CD14-positive monocyte (primary cell): ENCODE results near the gene UBL4B. TPM values are rescaled to one million over a fixed set of nuclear protein-coding genes. Genes with fewer than 3 reads are reported as not detected.

Experiments
- DNase-seq, 3 donors: peaks; one replicate each; pipeline ENCODE4 v3.0.0-alpha.2; 2011 to 2022
- H2AFZ ChIP-seq: 2 replicates; pipeline ENCODE4 v1.6.0; 2012; ENCODE audit warnings: mild to moderate bottlenecking, low read depth, low read length, inconsistent platforms; ENCODE audit not compliant: insufficient read depth, poor library complexity, severe bottlenecking
- H3K27ac ChIP-seq, 2 donors: 1 replicate in 1 of 2; 2 replicates in 1 of 2; pipeline ENCODE4 v1.5.1; 2012 to 2013; ENCODE audit warnings: low read length in 2 of 2, control low read depth in 1 of 2, inconsistent platforms in 1 of 2, low read depth in 1 of 2, mild to moderate bottlenecking in 1 of 2
- H3K27me3 ChIP-seq, 2 donors: one replicate each; pipeline versions ENCODE4 v1.6.0 to v1.6.1; 2011 to 2013; ENCODE audit warnings: low read length in 2 of 2; ENCODE audit not compliant: control insufficient read depth in 2 of 2, insufficient read depth in 2 of 2
- H3K36me3 ChIP-seq, 2 donors: replicated peaks in 1 of 2; 1 replicate in 1 of 2; 2 replicates in 1 of 2; pipeline versions ENCODE4 v1.5.1 to v1.6.1; 2012 to 2013; ENCODE audit warnings: low read length in 2 of 2, control low read depth in 1 of 2, inconsistent platforms in 1 of 2, mild to moderate bottlenecking in 1 of 2; ENCODE audit not compliant: insufficient read depth in 2 of 2, control insufficient read depth in 1 of 2
- H3K4me1 ChIP-seq, 2 donors: 1 replicate in 1 of 2; 2 replicates in 1 of 2; pipeline versions ENCODE4 v1.5.1 to v1.6.1; 2012 to 2013; ENCODE audit warnings: low read length in 2 of 2, control low read depth in 1 of 2, inconsistent platforms in 1 of 2, mild to moderate bottlenecking in 1 of 2, moderate library complexity in 1 of 2; ENCODE audit not compliant: insufficient read depth in 2 of 2, control insufficient read depth in 1 of 2
- H3K4me2 ChIP-seq: replicated peaks from 2 replicates; pipeline ENCODE3; 2012; ENCODE audit warnings: low read length, moderate library complexity, mild to moderate bottlenecking; ENCODE audit not compliant: poor library complexity, severe bottlenecking; ENCODE audit errors: extremely low read depth
- H3K4me3 ChIP-seq, 3 experiments: fragments of 200-600 bp in 1 of 3; sonication (generic) in 1 of 3; replicated peaks in 1 of 3; 1 replicate in 2 of 3; 2 replicates in 1 of 3; pipeline ENCODE4 v1.5.1; 2011 to 2013; ENCODE audit warnings: low read length in 3 of 3, mild to moderate bottlenecking in 3 of 3, control low read depth in 2 of 3, low read depth in 2 of 3, inconsistent platforms in 1 of 3, moderate library complexity in 1 of 3
- H3K79me2 ChIP-seq: 2 replicates; pipeline ENCODE4 v1.6.0; 2012; ENCODE audit warnings: mild to moderate bottlenecking, control low read depth, inconsistent platforms, low read length, moderate library complexity; ENCODE audit not compliant: insufficient read depth
- H3K9ac ChIP-seq: 2 replicates; pipeline ENCODE4 v1.6.0; 2017; ENCODE audit warnings: low read length, mild to moderate bottlenecking; ENCODE audit not compliant: insufficient read depth, poor library complexity, severe bottlenecking
- H3K9me3 ChIP-seq, 2 donors: replicated peaks in 1 of 2; 1 replicate in 1 of 2; 2 replicates in 1 of 2; pipeline versions ENCODE4 v1.5.1 to v1.6.1; 2012 to 2013; ENCODE audit warnings: low read length in 2 of 2, control low read depth in 1 of 2; ENCODE audit not compliant: control insufficient read depth in 1 of 2, insufficient read depth in 1 of 2
- H4K20me1 ChIP-seq: 2 replicates; pipeline ENCODE4 v1.6.0; 2012; ENCODE audit warnings: mild to moderate bottlenecking, low read length, control low read depth, moderate library complexity; ENCODE audit not compliant: insufficient read depth
- H3K27ac Mint-ChIP-seq, 7 donors: one replicate each; pipeline ENCODE4 v1.8.0; 2020; ENCODE audit warnings: mild to moderate bottlenecking in 7 of 7, mixed read lengths in 7 of 7, moderate library complexity in 6 of 7, inconsistent platforms in 2 of 7
- H3K27me3 Mint-ChIP-seq, 3 donors: one replicate each; pipeline ENCODE4 v1.8.0; 2021 to 2022; ENCODE audit warnings: low read depth in 3 of 3, mild to moderate bottlenecking in 3 of 3, mixed read lengths in 3 of 3, moderate library complexity in 3 of 3, inconsistent platforms in 1 of 3
- H3K36me3 Mint-ChIP-seq, 2 donors: one replicate each; pipeline ENCODE4 v1.8.0; 2020; ENCODE audit warnings: mixed read lengths in 2 of 2, inconsistent platforms in 1 of 2, mild to moderate bottlenecking in 1 of 2
- H3K4me1 Mint-ChIP-seq: one replicate; pipeline ENCODE4 v1.8.0; 2020; ENCODE audit warnings: mild to moderate bottlenecking, mixed read lengths
- H3K4me3 Mint-ChIP-seq, 2 donors: one replicate each; pipeline ENCODE4 v1.8.0; 2020; ENCODE audit warnings: mild to moderate bottlenecking in 2 of 2, mixed read lengths in 2 of 2, moderate library complexity in 1 of 2
- H3K9me3 Mint-ChIP-seq, 7 donors: one replicate each; pipeline ENCODE4 v1.8.0; 2020 to 2022; ENCODE audit warnings: mixed read lengths in 7 of 7, mild to moderate bottlenecking in 6 of 7, moderate library complexity in 6 of 7, inconsistent platforms in 2 of 7
- WGBS: methylation state at CpG from one replicate; pipeline ENCODE4 v1.1.5; 2013; ENCODE audit warnings: missing lambda C conversion rate; ENCODE audit not compliant: insufficient coverage; 5-methylcytosine and 5-hydroxymethylcytosine counted together
- intact Hi-C, 2 donors: fragments of 100-400 bp; cut with micrococcal nuclease; formaldehyde crosslinking; loops; one replicate each; pipeline versions ENCODE4 v1.15.0 to v1.15.1; 2023
- polyA plus RNA-seq, 3 donors: library from polyadenylated mRNA; depleted of rRNA in 1 of 3; unstranded in 2 of 3; stranded (reverse) in 1 of 3; fragments of 300-500 nt in 2 of 3; fragments of >200 nt in 1 of 3; fragmentation: Illumina TruSeq in 2 of 3; gene quantifications; 1 replicate in 2 of 3; 2 replicates in 1 of 3; pipeline ENCODE4 v1.2.3, GENCODE V29; 2012 to 2021
- TF ChIP-seq, protein P1 (sequence below): fragments of 200-600 bp; IDR thresholded peaks from one replicate; pipeline ENCODE4 v1.8.0; 2022; ENCODE audit warnings: antibody characterized with exemption, mild to moderate bottlenecking

Gene UBL4B
- polyA plus RNA-seq, 3 donors: not detected

DNA sequence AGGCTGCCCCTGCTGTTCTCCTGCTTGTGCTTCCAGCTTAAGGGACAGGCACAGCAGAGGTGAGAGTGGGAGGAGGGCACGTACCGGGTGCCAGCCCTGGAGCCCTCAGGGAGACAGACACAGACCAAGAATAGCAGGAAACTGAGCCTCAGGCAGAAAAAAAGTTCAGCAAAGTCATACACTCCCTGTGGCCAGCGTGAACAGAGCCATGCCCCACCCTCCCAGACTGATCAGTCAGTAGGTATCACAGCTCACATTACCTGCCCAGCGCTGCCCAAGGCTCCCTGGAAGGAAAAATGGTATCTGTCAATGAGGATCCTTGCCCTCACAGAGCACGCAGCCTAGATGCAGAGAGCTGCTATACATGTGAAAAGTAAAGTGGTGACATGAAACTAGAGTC lies 1.3 kb downstream of the UBL4B start:
- H3K4me3 ChIP-seq: no peak overlapping the region
- H3K4me1 ChIP-seq: no peaks in the 10 kb centered on the region
- no peaks in the 10 kb centered on the region for H4K20me1 ChIP-seq
- H3K9ac ChIP-seq: no peak overlapping the region
- H3K27me3 ChIP-seq: peaks cover 0 to 7% of the 10 kb centered on the region in 2 donors
- no peak overlapping the region for H2AFZ ChIP-seq
- peaks cover 26 to 31% (median 29%) of the 10 kb centered on the region in 3 donors for H3K27me3 Mint-ChIP-seq
- H3K36me3 Mint-ChIP-seq: no peaks in the 10 kb centered on the region
- intact Hi-C loops: no loop called here
- H3K4me2 ChIP-seq: no peak overlapping the region
- H3K79me2 ChIP-seq: no peaks in the 10 kb centered on the region
- TF ChIP-seq, protein P1, sequence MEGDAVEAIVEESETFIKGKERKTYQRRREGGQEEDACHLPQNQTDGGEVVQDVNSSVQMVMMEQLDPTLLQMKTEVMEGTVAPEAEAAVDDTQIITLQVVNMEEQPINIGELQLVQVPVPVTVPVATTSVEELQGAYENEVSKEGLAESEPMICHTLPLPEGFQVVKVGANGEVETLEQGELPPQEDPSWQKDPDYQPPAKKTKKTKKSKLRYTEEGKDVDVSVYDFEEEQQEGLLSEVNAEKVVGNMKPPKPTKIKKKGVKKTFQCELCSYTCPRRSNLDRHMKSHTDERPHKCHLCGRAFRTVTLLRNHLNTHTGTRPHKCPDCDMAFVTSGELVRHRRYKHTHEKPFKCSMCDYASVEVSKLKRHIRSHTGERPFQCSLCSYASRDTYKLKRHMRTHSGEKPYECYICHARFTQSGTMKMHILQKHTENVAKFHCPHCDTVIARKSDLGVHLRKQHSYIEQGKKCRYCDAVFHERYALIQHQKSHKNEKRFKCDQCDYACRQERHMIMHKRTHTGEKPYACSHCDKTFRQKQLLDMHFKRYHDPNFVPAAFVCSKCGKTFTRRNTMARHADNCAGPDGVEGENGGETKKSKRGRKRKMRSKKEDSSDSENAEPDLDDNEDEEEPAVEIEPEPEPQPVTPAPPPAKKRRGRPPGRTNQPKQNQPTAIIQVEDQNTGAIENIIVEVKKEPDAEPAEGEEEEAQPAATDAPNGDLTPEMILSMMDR: no peak
- DNase-seq: no peak
- WGBS: 89% methylated on average over 3 of the region's 5 CpGs
- no peaks in the 10 kb centered on the region for H3K4me1 Mint-ChIP-seq
- no peak overlapping the region for H3K27ac Mint-ChIP-seq
- H3K27ac ChIP-seq: no peak overlapping the region
- no peak overlapping the region for H3K4me3 Mint-ChIP-seq
- no peaks in the 10 kb centered on the region for H3K9me3 ChIP-seq
- no peaks in the 10 kb centered on the region for H3K36me3 ChIP-seq
- peaks cover 0 to 3% (median 0%) of the 10 kb centered on the region in 7 donors for H3K9me3 Mint-ChIP-seq

DNA sequence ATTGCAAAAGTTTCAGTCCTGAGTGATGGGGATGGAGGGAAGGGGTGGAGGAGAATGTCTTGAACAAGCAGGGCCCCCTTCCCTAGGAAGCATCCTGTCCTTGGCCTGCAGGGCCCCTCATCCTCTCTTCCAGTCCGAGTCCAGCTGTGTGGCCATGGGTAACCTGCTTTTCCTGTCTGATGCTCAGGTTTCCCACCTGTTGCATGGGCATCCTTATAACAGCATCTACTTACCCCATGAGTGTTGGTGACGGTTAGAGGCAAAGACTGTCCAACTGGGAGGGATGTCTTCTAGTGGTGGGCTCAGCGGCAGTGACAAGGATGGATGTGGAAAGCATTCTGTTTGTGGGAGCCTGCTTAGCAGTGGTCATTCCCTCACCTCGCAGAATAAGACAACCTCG lies 1.9 kb downstream of the UBL4B start:
- H3K4me3 Mint-ChIP-seq: no peak overlapping the region
- no peak overlapping the region for H3K9ac ChIP-seq

More for the DNA sequence above, 1.9 kb downstream of the UBL4B start:
- no peaks in the 10 kb centered on the region for H4K20me1 ChIP-seq
- no peaks in the 10 kb centered on the region for H3K36me3 Mint-ChIP-seq
- peaks cover 24 to 31% (median 27%) of the 10 kb centered on the region in 3 donors for H3K27me3 Mint-ChIP-seq
- H3K4me1 Mint-ChIP-seq: no peaks in the 10 kb centered on the region
- no peaks in the 10 kb centered on the region for H3K79me2 ChIP-seq
- no peak overlapping the region for H3K4me3 ChIP-seq
- DNase-seq: no peak
- no peak overlapping the region for H2AFZ ChIP-seq
- H3K27ac Mint-ChIP-seq: no peak overlapping the region
- H3K27me3 ChIP-seq: peaks cover 0 to 7% of the 10 kb centered on the region in 2 donors
- intact Hi-C loops: no loop called here
- no peaks in the 10 kb centered on the region for H3K9me3 ChIP-seq
- no peaks in the 10 kb centered on the region for H3K4me1 ChIP-seq
- TF ChIP-seq, protein P1: no peak
- no peak overlapping the region for H3K27ac ChIP-seq
- no peak overlapping the region for H3K4me2 ChIP-seq
- H3K36me3 ChIP-seq: no peaks in the 10 kb centered on the region
- WGBS: 100% methylated on average over 1 of the region's 5 CpGs
- peaks cover 0 to 3% (median 0%) of the 10 kb centered on the region in 7 donors for H3K9me3 Mint-ChIP-seq
